Prostate gland (tissue), 2 donors: ENCODE data around the gene HADH.

Experiments
- CTCF ChIP-seq, 4 experiments: fragments of 200-600 bp in 2 of 4; fragments of 450-650 bp in 2 of 4; sonication (generic) in 2 of 4; IDR thresholded peaks; 1 replicate in 3 of 4; 2 replicates in 1 of 4; pipeline ENCODE4 v1.5.1; 2016 to 2019; ENCODE audit warnings: antibody characterized with exemption in 4 of 4, mild to moderate bottlenecking in 2 of 4, moderate library complexity in 2 of 4
- POLR2AphosphoS5 ChIP-seq: sonication (generic); formaldehyde crosslinking; IDR thresholded peaks from one replicate; pipeline ENCODE4 v1.6.1; 2017; ENCODE audit warnings: antibody characterized with exemption

GRCh38 chr4:108013327-108013726 lies 23.6 kb downstream of the HADH start:
- TF ChIP-seq POLR2AphosphoS5 (no peak), CTCF (IDR thresholded peaks at IDR 0.05) (no peak)
